ENCODE results near the gene LIN9. TPM values are rescaled to one million over a fixed set of nuclear protein-coding genes. Genes with fewer than 3 reads are reported as not detected.

Gene LIN9
- total and polyA plus RNA-seq, 10 donors, result 1.8 to 6.3 (median 3.1) TPM

DNA sequence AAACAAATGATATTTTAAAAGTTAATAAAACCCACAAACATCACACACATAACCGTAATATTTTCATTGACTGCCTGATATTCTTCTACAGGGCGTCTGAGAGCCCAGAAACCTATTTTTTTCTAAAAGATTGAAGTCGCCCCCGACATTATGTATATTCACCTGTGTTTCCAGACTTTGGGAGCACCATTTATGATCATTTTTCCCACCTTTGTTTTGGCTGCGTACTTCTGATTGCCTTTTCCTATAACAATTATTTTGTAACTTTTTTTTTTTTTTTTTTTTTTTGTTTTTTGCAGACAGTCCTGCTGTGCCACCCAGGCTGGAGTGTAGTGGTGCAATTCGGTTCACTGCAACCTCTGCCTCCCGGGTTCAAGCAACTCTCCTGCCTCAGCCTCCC is 121.6 kb downstream of the LIN9 start:
- Histone ChIP-seq H3K4me3 (peak overlapping the region; percentile 61 to 96 (median 87)), H3K27ac (peak overlapping the region; percentile 88 to 98 (median 95)), H3K36me3 (peaks cover 0 to 10% (median 0%) of the 10 kb centered on the region in 6 donors), H3K27me3 (replicated peaks in 1 of 7) (no peaks in the 10 kb centered on the region), H3K9me3 (no peaks in the 10 kb centered on the region), H3K4me1 (peaks cover 35 to 46% (median 42%) of the 10 kb centered on the region in 6 donors)
- WGBS, 5 donors, result 82 to 87% (median 85%) methylated on average over 7 of the region's 7 CpGs
- TF ChIP-seq POLR2AphosphoS5 (IDR thresholded peaks at IDR 0.05) (no peak), POLR2A (IDR thresholded peaks at IDR 0.05) (no peak), CTCF (IDR thresholded peaks at IDR 0.05 in 8 of 11, conservative IDR thresholded peaks at IDR 0.05 in 3 of 11) (no peak)
- no peak for DNase-seq
- intact Hi-C loops (cut with DNase I; ENCODE audit: low total_unique reads), result no loop called here

DNA sequence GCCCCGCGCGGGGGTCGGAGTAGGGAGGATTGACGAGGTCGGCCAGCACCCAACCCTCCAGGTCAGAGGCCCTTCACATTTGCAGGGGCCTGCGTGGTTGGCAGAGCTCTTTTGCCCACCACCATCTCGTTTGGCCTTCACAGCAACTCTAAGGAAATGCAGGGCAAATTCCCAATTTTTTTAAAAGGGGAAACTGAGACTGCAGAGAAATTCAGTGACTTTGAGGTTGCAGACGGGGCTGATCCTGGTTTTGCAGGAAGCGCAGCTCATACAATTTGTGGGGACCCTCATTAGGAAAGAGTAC is 122.0 kb downstream of the LIN9 start:
- intact Hi-C loops (cut with DNase I; ENCODE audit: low total_unique reads), result no loop called here
- H3K27ac ChIP-seq, result peak overlapping the region; percentile 88 to 98 (median 95)
- H3K4me1 ChIP-seq, result peaks cover 35 to 50% (median 47%) of the 10 kb centered on the region in 6 donors
- no peak for DNase-seq
- H3K9me3 ChIP-seq, result no peaks in the 10 kb centered on the region
- no peaks in the 10 kb centered on the region for H3K27me3 ChIP-seq (replicated peaks in 1 of 7)
- H3K36me3 ChIP-seq, result peaks cover 0 to 10% (median 0%) of the 10 kb centered on the region in 6 donors
- no peak for TF ChIP-seq CTCF (IDR thresholded peaks at IDR 0.05 in 8 of 11, conservative IDR thresholded peaks at IDR 0.05 in 3 of 11)
- no peak for TF ChIP-seq POLR2AphosphoS5 (IDR thresholded peaks at IDR 0.05)
- no peak for TF ChIP-seq POLR2A (IDR thresholded peaks at IDR 0.05)
- WGBS, 5 donors, result 3 to 24% (median 6%) methylated on average over 2 to 10 of the region's 10 CpGs
- H3K4me3 ChIP-seq, result peak overlapping the region; percentile 61 to 96 (median 87)

GRCh38 chr1:226186124-226187018 is 122.6 kb downstream of the LIN9 start, which contains the start of gene ACBD3:
ACBD3 (minus strand) TSS chr1:226186741; CDS start chr1:226186675, 66 bp downstream.
- TF ChIP-seq POLR2AphosphoS5 (IDR thresholded peaks at IDR 0.05), result peak; percentile 96 to 98 (median 97)
- TF ChIP-seq POLR2A (IDR thresholded peaks at IDR 0.05), result peak; percentile 12 to 79 (median 32)
- peak in 5 of 11 experiments; percentile 18 to 33 (median 23) for TF ChIP-seq CTCF (IDR thresholded peaks at IDR 0.05 in 8 of 11, conservative IDR thresholded peaks at IDR 0.05 in 3 of 11)
- peak; percentile 97 for DNase-seq
- intact Hi-C loops (cut with DNase I; ENCODE audit: low total_unique reads), result no loop called here
- peak within 1 kb of the TSS; percentile 61 to 96 (median 87) for H3K4me3 ChIP-seq
- H3K4me1 ChIP-seq, result peaks cover 38 to 56% (median 53%) of the 10 kb centered on the region in 6 donors
- H3K27me3 ChIP-seq (replicated peaks in 1 of 7), result no peaks in the 10 kb centered on the region
- H3K36me3 ChIP-seq, result peaks cover 0 to 14% (median 0%) of the 10 kb centered on the region in 6 donors
- H3K9me3 ChIP-seq, result no peaks in the 10 kb centered on the region
- 0 to 1% (median 0%) methylated on average over 31 to 75 of the region's 75 CpGs for WGBS, 5 donors
- H3K27ac ChIP-seq, result peak within 1 kb of the TSS; percentile 88 to 98 (median 95)
